ENCODE data around the gene TRIO.

- TF ChIP-seq POLR2AphosphoS5 (IDR thresholded peaks at IDR 0.05; ENCODE audit: low read depth, low read length): no peak
- no peak for TF ChIP-seq REST (IDR thresholded peaks at IDR 0.05; ENCODE audit: insufficient read depth in 1 of 2, low read depth in 2 of 2, low read length in 2 of 2)
- TF ChIP-seq SIN3A (IDR thresholded peaks at IDR 0.05; ENCODE audit: borderline replicate concordance, insufficient read depth, low read length): no peak
Measured at GRCh38 chr5:14172149-14172795, 29.1 kb downstream of the TRIO start.

Measured in PFSK-1 (cell line).